Measurements from ENCODE around the gene BTC. TPM values are rescaled to one million over a fixed set of nuclear protein-coding genes. Genes with fewer than 3 reads are reported as not detected.
A peak's percentile ranks its signal among the peaks of the same experiment; 100 is the strongest.
"Not testable (repeated sequence)": the region's sequence is repeated elsewhere in the genome, so short reads cannot be mapped to it uniquely, and the experiment has no call there.

The BTC gene
- total RNA-seq, 1 donor from 2014 or later: 4.1 TPM

- no peak for DNase-seq
These were observed 37.2 kb downstream of the BTC start for GRCh38 chr4:74757136-74757535.

- DNase-seq: no peak
These were observed 38.8 kb downstream of the BTC start for GRCh38 chr4:74755486-74755885.

- no peak for DNase-seq
These were observed 40.1 kb downstream of the BTC start for GRCh38 chr4:74754218-74754617.

- no peak for DNase-seq
These were observed 41.5 kb downstream of the BTC start for GRCh38 chr4:74752798-74753197.

GRCh38 chr4:74751856-74752255 is 42.5 kb downstream of the BTC start:
- DNase-seq: no peak

GRCh38 chr4:74751247-74751646 is 43.1 kb downstream of the BTC start:
- no peak for DNase-seq

- no peak for DNase-seq
These were observed 52.1 kb downstream of the BTC start for GRCh38 chr4:74742185-74742584.

GRCh38 chr4:74738464-74739143 is 55.7 kb downstream of the BTC start:
- peak; percentile 49 for DNase-seq

GRCh38 chr4:74734995-74735394 is 59.3 kb downstream of the BTC start:
- no peak for DNase-seq

- no peak for DNase-seq
These were observed 60.6 kb downstream of the BTC start for GRCh38 chr4:74733756-74734155.

- DNase-seq: no peak
These were observed 69.3 kb downstream of the BTC start for GRCh38 chr4:74724979-74725378.

GRCh38 chr4:74716436-74716765 is 77.9 kb downstream of the BTC start:
- no peak for DNase-seq

GRCh38 chr4:74715706-74716435 is 78.5 kb downstream of the BTC start:
- DNase-seq: no peak

GRCh38 chr4:74714611-74715130 is 79.7 kb downstream of the BTC start:
- no peak for DNase-seq

GRCh38 chr4:74708135-74708534 is 86.2 kb downstream of the BTC start:
- DNase-seq: not testable (repeated sequence)

Other genes with a start within 250 kb of the BTC start
- gene PARM1, start 138.6 kb upstream of the BTC start, total RNA-seq: 18.9 TPM

Measured in skin of body (tissue), 2 donors.